Neural crest cell (in vitro differentiated cells): Measurements from ENCODE around the gene NPSR1. TPM values are rescaled to one million over a fixed set of nuclear protein-coding genes. Genes with fewer than 3 reads are reported as not detected.

Source experiments
- DNase-seq: peaks from one replicate; pipeline ENCODE4 v3.0.0; 2021; ENCODE audit warnings: low read depth, mixed read lengths, low spot score
- H3K27ac Mint-ChIP-seq: one replicate; pipeline ENCODE4 v1.8.0; 2021; ENCODE audit warnings: mild to moderate bottlenecking, mixed read lengths; ENCODE audit not compliant: unreplicated experiment
- H3K27me3 Mint-ChIP-seq: 2 replicates; pipeline ENCODE4 v1.8.0; 2021; ENCODE audit warnings: low read depth, mild to moderate bottlenecking, mixed read lengths
- H3K36me3 Mint-ChIP-seq: 2 replicates; pipeline ENCODE4 v1.8.0; 2021; ENCODE audit warnings: low read depth, mild to moderate bottlenecking, mixed read lengths
- H3K4me1 Mint-ChIP-seq: 2 replicates; pipeline ENCODE4 v1.8.0; 2021; ENCODE audit warnings: mixed read lengths
- H3K4me3 Mint-ChIP-seq: one replicate; pipeline ENCODE4 v1.8.0; 2021; ENCODE audit warnings: mild to moderate bottlenecking, mixed read lengths
- H3K9me3 Mint-ChIP-seq: 2 replicates; pipeline ENCODE4 v1.8.0; 2021; ENCODE audit warnings: mixed read lengths
- total RNA-seq: library from RNA; stranded (reverse); gene quantifications from 2 replicates; pipeline ENCODE4 v1.2.1, GENCODE V29; 2021
- TF ChIP-seq, protein P1 (sequence below): fragments of 200-600 bp; sonication (generic); conservative IDR thresholded peaks from 2 replicates; pipeline ENCODE4 v1.5.0; 2021; ENCODE audit warnings: antibody characterized with exemption, mild to moderate bottlenecking

The NPSR1 gene
- total RNA-seq, 1 donor from 2014 or later: not detected

DNA sequence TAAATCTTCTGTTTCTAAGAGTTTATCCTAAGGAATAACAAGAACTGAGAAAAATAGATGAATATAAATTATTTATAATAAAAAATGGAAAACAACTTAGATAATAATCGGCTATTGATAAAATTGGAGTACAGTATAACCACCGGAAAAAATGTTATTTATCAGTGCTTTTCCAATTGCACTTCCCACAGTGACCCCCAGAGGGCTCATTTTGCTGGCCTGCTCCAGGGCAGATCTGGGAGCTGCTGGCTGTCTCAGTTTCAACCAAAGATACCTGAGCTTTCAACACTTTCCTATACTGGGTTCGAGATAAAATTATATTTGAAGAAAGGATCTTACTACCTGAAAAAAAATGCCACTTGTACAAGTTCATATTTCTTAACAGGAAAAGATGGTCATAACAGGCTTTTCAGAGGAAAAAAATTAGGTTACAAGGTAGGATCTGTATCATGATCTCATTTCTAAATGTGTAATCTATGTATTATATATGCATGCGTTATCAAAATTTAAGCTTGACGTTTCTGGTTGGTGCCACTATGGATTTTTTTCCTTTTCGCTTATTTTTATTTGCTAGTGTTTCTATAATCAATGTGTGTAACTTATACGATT, 165.7 kb downstream of the NPSR1 start:
- Mint-ChIP-seq H3K4me1 (no peaks in the 10 kb centered on the region), H3K36me3 (no peaks in the 10 kb centered on the region), H3K9me3 (no peaks in the 10 kb centered on the region), H3K27me3 (no peaks in the 10 kb centered on the region), H3K27ac (no peak overlapping the region), H3K4me3 (no peak overlapping the region)
- TF ChIP-seq, protein P1, sequence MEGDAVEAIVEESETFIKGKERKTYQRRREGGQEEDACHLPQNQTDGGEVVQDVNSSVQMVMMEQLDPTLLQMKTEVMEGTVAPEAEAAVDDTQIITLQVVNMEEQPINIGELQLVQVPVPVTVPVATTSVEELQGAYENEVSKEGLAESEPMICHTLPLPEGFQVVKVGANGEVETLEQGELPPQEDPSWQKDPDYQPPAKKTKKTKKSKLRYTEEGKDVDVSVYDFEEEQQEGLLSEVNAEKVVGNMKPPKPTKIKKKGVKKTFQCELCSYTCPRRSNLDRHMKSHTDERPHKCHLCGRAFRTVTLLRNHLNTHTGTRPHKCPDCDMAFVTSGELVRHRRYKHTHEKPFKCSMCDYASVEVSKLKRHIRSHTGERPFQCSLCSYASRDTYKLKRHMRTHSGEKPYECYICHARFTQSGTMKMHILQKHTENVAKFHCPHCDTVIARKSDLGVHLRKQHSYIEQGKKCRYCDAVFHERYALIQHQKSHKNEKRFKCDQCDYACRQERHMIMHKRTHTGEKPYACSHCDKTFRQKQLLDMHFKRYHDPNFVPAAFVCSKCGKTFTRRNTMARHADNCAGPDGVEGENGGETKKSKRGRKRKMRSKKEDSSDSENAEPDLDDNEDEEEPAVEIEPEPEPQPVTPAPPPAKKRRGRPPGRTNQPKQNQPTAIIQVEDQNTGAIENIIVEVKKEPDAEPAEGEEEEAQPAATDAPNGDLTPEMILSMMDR: peak; percentile 86
- peak; percentile 67 for DNase-seq

- no peak for DNase-seq
- Mint-ChIP-seq H3K4me1 (no peaks in the 10 kb centered on the region), H3K27ac (peak overlapping the region; percentile 29), H3K36me3 (no peaks in the 10 kb centered on the region), H3K27me3 (no peaks in the 10 kb centered on the region), H3K9me3 (no peaks in the 10 kb centered on the region), H3K4me3 (no peak overlapping the region)
- TF ChIP-seq, protein P1: no peak
Observed at GRCh38 chr7:34825221-34825620, 167.2 kb downstream of the NPSR1 start.

GRCh38 chr7:34830390-34830789, 172.4 kb downstream of the NPSR1 start:
- Mint-ChIP-seq H3K27me3 (no peaks in the 10 kb centered on the region), H3K27ac (no peak overlapping the region), H3K36me3 (no peaks in the 10 kb centered on the region), H3K4me1 (peaks cover 4% of the 10 kb centered on the region), H3K4me3 (no peak overlapping the region), H3K9me3 (no peaks in the 10 kb centered on the region)
- TF ChIP-seq, protein P1: no peak
- no peak for DNase-seq

DNA sequence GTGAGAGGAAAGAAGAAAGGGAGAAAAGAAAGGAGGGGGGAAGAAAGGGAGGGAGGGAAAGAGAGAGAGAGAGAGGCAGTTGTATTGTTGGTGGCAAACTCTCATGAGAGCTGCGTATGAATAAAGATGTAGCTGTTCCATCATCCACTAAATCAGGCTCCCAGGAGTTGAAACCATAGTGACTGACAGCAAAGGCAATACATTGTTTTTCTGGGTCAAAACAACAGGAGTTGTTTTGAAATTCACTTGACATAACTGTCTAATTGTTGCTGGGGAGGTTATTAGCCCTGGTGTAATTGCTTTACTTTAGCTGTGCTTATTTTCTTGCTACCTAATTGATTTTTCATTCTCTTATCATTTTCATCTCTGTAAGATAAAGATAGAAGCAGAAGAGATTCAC, 173.4 kb downstream of the NPSR1 start:
- no peak overlapping the region for H3K27ac Mint-ChIP-seq
- no peaks in the 10 kb centered on the region for H3K36me3 Mint-ChIP-seq
- TF ChIP-seq, protein P1: no peak
- no peaks in the 10 kb centered on the region for H3K27me3 Mint-ChIP-seq
- DNase-seq: no peak
- H3K4me1 Mint-ChIP-seq: peaks cover 4% of the 10 kb centered on the region
- H3K4me3 Mint-ChIP-seq: no peak overlapping the region
- H3K9me3 Mint-ChIP-seq: no peaks in the 10 kb centered on the region

DNA sequence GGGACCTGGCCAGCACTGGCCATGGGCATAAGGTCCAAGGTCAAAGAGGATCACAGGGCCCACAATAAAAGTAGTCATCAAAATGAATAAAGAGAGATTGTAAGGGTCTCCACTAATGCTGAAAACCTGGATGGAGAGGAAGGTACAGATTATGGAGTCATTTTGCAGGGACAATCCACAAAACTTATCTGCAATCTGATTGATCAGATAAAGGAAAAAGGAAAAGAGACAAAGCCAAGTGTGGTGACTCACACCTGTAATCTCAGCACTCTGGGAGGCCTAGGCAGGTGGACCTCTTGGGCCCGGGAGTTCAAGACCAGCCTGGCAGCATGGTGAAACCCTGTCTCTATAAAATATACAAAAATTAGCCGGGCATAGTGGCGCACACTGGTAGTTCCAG, 174.0 kb downstream of the NPSR1 start:
- Mint-ChIP-seq H3K4me3 (no peak overlapping the region), H3K4me1 (peaks cover 4% of the 10 kb centered on the region), H3K27ac (no peak overlapping the region), H3K9me3 (no peaks in the 10 kb centered on the region), H3K27me3 (no peaks in the 10 kb centered on the region), H3K36me3 (no peaks in the 10 kb centered on the region)
- no peak for DNase-seq
- TF ChIP-seq, protein P1: no peak
